Measurements from ENCODE around the gene TUFM. TPM values are rescaled to one million over a fixed set of nuclear protein-coding genes. Genes with fewer than 3 reads are reported as not detected.

Gene TUFM
- 215 to 304 TPM (median 279 TPM) in 5 replicates for total RNA-seq (2022; extraction: Qiagen RNA extraction)

DNA sequence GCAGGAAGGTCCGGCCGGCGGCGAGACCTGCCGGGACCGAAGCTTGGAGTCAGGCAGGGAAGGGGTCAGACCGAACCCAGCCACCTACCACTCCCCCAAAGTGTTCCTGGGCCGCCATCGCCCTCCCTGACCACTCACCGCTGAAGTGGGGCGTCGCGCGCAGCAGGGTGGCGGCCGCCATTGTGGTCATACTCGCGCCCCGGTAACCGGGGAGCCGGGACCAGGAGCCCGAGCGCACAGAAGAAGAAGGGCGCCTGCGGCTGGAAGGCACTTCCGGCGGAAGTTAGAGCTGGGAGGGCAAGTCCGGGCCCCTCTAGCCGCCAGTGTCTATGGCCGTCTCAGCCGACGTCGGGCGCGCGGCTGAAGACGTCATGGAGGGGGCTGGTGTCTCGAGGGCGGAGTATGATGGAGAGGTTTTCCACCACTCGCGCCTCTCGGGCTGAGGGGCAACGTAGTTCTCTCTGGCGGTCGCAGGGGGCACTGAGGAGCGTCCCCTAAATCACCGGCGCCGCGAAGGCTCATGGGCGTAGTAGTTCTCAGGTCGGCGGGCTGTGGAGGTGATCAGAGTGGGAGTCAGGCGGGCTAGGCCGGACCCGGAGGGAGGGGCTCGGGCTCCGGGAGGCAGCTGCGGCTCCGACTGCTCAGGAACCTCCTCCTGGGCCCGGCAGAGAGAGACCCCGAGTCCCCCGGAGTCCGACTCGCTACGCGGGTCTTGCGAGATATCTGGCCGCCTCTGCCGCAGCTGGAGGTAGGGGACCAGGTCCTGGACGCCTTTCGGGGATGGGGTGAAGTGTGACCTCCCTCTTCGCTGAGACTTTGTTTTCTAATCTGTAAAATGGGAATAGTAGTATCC, at the start of gene TUFM:
TUFM (minus strand) TSS at position 269 of the 853 bp plus-strand sequence; CDS start at position 190, 79 bp downstream.

DNA sequence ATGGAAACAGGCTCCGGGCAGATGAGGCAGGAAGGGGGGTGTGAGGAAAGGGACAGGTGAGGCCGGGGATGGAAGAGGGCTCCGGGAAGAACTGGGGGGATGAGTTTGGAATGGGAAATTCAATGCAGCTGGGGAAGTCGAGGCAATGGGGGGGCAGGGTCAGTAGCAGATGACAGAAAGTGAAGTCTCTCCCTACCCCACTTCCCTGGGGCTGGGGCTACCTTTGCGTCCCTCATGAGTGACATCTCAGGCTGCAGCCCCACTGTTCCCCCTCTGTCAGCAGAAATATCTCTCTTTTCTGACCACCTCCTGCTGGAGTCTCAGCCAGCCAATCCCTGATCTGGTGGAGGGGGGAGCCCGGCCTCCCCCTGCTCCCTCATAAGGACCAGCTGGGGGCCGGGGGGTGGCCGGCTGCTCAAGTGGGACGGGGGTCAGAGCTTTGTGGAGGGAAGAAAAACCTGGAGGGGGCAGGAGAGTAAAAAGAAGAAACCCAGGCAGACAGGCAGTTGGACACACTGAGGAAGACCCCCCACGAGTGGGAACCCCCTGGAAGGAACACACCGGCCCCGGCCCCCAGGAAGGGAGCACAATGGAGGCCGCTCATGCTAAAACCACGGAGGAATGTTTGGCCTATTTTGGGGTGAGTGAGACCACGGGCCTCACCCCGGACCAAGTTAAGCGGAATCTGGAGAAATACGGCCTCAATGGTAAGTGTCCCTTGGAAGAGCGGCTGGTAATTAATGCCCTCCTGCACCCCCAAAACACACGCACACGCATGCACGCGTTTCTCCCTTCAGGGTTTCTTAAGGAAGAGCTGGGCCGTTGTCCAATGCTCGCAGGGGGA, 32.2 kb upstream of the TUFM start, which contains the start of gene ATP2A1:
ATP2A1 (plus strand) TSS at position 406 of the 844 bp plus-strand sequence; CDS start at position 590, 184 bp downstream.

DNA sequence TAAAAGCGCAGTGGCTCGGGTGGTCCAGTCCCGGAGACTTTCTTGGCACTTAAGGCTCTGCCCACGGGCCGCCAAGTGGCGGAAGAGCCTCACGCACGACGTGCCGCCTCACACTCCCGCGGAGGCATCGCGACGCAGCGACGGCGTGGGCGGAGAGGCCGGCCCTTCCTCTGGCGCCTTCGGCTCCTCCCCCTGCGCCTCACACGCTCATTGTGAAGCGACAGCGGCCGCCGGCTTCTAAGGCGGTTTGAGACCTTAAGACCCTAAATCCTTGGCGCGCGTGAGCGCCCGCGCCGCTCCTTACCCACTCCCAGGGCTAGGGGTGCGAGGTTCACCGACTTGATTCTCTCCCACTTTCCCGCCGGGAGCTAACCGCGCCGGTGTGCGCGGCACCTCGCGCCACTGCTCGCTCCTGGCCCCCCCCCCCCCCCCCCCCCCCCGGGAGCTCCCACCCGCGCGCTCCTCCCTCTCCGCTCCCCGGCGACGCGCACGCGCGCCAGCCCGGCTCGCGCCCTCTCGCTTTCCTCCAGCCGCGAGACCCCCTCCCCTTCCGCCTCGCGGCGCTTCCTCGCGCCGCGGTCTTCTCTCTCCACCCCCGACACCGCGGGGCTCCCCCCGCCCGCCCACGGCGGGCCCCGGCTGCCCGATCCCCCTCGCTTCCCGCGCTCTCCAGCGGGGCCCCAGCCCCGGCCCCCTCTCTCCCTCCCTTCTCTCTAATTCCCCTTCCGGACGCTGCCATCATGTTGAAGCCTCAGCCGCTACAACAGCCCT, 23.4 kb downstream of the TUFM start, which contains the start of gene ATXN2L:
ATXN2L (plus strand) TSS at position 480 of the 771 bp plus-strand sequence; CDS start at position 741, 261 bp downstream.

Other genes starting within 250 kb of the TUFM start
- gene SULT1A2, start 249.3 kb downstream of the TUFM start, total RNA-seq (2022; extraction: Qiagen RNA extraction) = 0.05 to 0.15 TPM (median 0.09 TPM) in 3 of 5 replicates, not detected in the others
- 5.1 to 6.0 TPM (median 5.4 TPM) in 5 replicates for gene SULT1A1, start 236.3 kb downstream of the TUFM start, total RNA-seq (2022; extraction: Qiagen RNA extraction)
- gene NPIPB8, start 208.3 kb downstream of the TUFM start, total RNA-seq (2022; extraction: Qiagen RNA extraction) = 0.25 to 0.66 TPM (median 0.35 TPM) in 4 of 5 replicates, not detected in the other
- 198 to 442 TPM (median 410 TPM) in 5 replicates for gene EIF3C, start 134.9 kb downstream of the TUFM start, total RNA-seq (2022; extraction: Qiagen RNA extraction)
- 1.1 to 2.2 TPM (median 1.6 TPM) in 5 replicates for gene NPIPB9, start 94.6 kb downstream of the TUFM start, total RNA-seq (2022; extraction: Qiagen RNA extraction)
- gene ATXN2L, start 23.3 kb downstream of the TUFM start, total RNA-seq (2022; extraction: Qiagen RNA extraction) = 75.0 to 136 TPM (median 128 TPM) in 5 replicates
- 17.0 to 31.4 TPM (median 27.8 TPM) in 5 replicates for gene SH2B1, start 17.5 kb upstream of the TUFM start, total RNA-seq (2022; extraction: Qiagen RNA extraction)
- 1.4 to 5.5 TPM (median 2.1 TPM) in 5 replicates for gene ATP2A1, start 32.1 kb upstream of the TUFM start, total RNA-seq (2022; extraction: Qiagen RNA extraction)
- gene RABEP2, start 78.9 kb upstream of the TUFM start, total RNA-seq (2022; extraction: Qiagen RNA extraction) = 5.8 to 9.8 TPM (median 8.8 TPM) in 5 replicates
- not detected in 5 replicates for gene CD19, start 85.6 kb upstream of the TUFM start, total RNA-seq (2022; extraction: Qiagen RNA extraction)
- 16.5 to 27.4 TPM (median 22.5 TPM) in 5 replicates for gene NFATC2IP, start 104.6 kb upstream of the TUFM start, total RNA-seq (2022; extraction: Qiagen RNA extraction)
- gene SPNS1, start 128.4 kb upstream of the TUFM start, total RNA-seq (2022; extraction: Qiagen RNA extraction) = 49.4 to 75.1 TPM (median 72.8 TPM) in 5 replicates
- 2.2 to 5.0 TPM (median 3.5 TPM) in 5 replicates for gene LAT, start 138.7 kb upstream of the TUFM start, total RNA-seq (2022; extraction: Qiagen RNA extraction)

All from A549 treated with dexamethasone at 1 μM for 4 hours (cell line).